C1 segment of cervical spinal cord (tissue), 14 donors: ENCODE measurements around the gene KMT2A.

Experiments
- DNase-seq, 14 donors: peaks; one replicate each; lab custom pipeline; 2025; lab: John Stamatoyannopoulos, UW

The KMT2A gene

GRCh38 chr11:118484405-118484804 is 48.1 kb downstream of the KMT2A start:
- DNase-seq: no peak

GRCh38 chr11:118485273-118485672 is 49.0 kb downstream of the KMT2A start:
- DNase-seq: no peak

GRCh38 chr11:118488480-118489109 is 52.3 kb downstream of the KMT2A start:
- peak in 11 of 14 donors; percentile 1 to 64 (median 23) for DNase-seq

GRCh38 chr11:118491041-118491440 is 54.7 kb downstream of the KMT2A start:
- no peak for DNase-seq

GRCh38 chr11:118497831-118498230 is 61.5 kb downstream of the KMT2A start:
- no peak for DNase-seq

- DNase-seq: no peak
Observed at GRCh38 chr11:118503216-118503615, 66.9 kb downstream of the KMT2A start.

- no peak for DNase-seq
Observed at GRCh38 chr11:118511601-118512000, 75.3 kb downstream of the KMT2A start.

GRCh38 chr11:118514103-118514502 is 77.8 kb downstream of the KMT2A start:
- DNase-seq: no peak

- no peak for DNase-seq
Observed at GRCh38 chr11:118519549-118519948, 83.3 kb downstream of the KMT2A start.

- DNase-seq: no peak
Observed at GRCh38 chr11:118521892-118522311, 85.6 kb downstream of the KMT2A start.

- no peak for DNase-seq
Observed at GRCh38 chr11:118522571-118523072, 86.3 kb downstream of the KMT2A start.

GRCh38 chr11:118524356-118524755 is 88.1 kb downstream of the KMT2A start:
- DNase-seq: no peak

- no peak for DNase-seq
Observed at GRCh38 chr11:118524757-118525470, 88.6 kb downstream of the KMT2A start.

- DNase-seq: no peak
Observed at GRCh38 chr11:118526688-118527087, 90.4 kb downstream of the KMT2A start.

- no peak for DNase-seq
Observed at GRCh38 chr11:118527109-118527508, 90.8 kb downstream of the KMT2A start, which contains the start of gene TTC36. Gene TTC36 (plus strand): TSS chr11:118527474. CDS start chr11:118527495, 21 bp downstream.

GRCh38 chr11:118528511-118528910 is 92.2 kb downstream of the KMT2A start:
- DNase-seq: no peak

GRCh38 chr11:118529584-118530175 is 93.4 kb downstream of the KMT2A start:
- DNase-seq: no peak

- DNase-seq: peak in 2 of 14 donors; percentile 47 to 62
Observed at GRCh38 chr11:118530180-118530682, 93.9 kb downstream of the KMT2A start.

GRCh38 chr11:118530683-118531596 is 94.6 kb downstream of the KMT2A start, which contains the start of gene TMEM25:
Gene TMEM25 (plus strand): TSS chr11:118531192. CDS start chr11:118531802, 610 bp downstream.
- peak in 13 of 14 donors; percentile 24 to 78 (median 58) for DNase-seq

GRCh38 chr11:118531597-118532084 is 95.3 kb downstream of the KMT2A start:
- peak in 1 of 14 donors; percentile 56 for DNase-seq

- no peak for DNase-seq
Observed at GRCh38 chr11:118532091-118532490, 95.8 kb downstream of the KMT2A start.
